ENCODE data around the gene MGAT2. TPM values are rescaled to one million over a fixed set of nuclear protein-coding genes. Genes with fewer than 3 reads are reported as not detected.
A peak's percentile ranks its signal among the peaks of the same experiment; 100 is the strongest.

MGAT2 gene
- total and polyA plus RNA-seq, 9 of the 15 experiments (the other 6 are each of a cell fraction or from before 2014, with no cell fraction given), result 0.03 to 33.3 (median 24.6) TPM; not detected in 1

GRCh38 chr14:49620182-49621113, at the start of gene MGAT2, which contains the start of gene RPL36AL (continued):
- TF ChIP-seq MGA (IDR thresholded peaks at IDR 0.05) (0 out of 2 replicates have a peak, but pooled peaks have one; percentile 31), HDAC1 (IDR thresholded peaks at IDR 0.05) (peak in 1 of 2 experiments; percentile 29; a peak in 1 of 4 replicates), ZNF263 (CRISPR knock-in tag; IDR thresholded peaks at IDR 0.05; ENCODE audit: borderline replicate concordance) (no peak), SIN3A (IDR thresholded peaks at IDR 0.05; ENCODE audit: borderline replicate concordance in 2 of 2, control insufficient read depth in 1 of 2, low read depth in 2 of 2, low read length in 2 of 2) (peak; percentile 59 to 62; a peak in 2 of 4 replicates), MAZ (CRISPR knock-in tag; conservative IDR thresholded peaks at IDR 0.05 in 1 of 2, IDR thresholded peaks at IDR 0.05 in 1 of 2) (peak; percentile 40 to 41; a peak in 2 of 4 replicates), ZBTB7A (IDR thresholded peaks at IDR 0.05; ENCODE audit: borderline replicate concordance, control insufficient read depth, low read depth, low read length) (no peak; the same call in 1 of the 2 replicates), PBX2 (CRISPR knock-in tag; IDR thresholded peaks at IDR 0.05; ENCODE audit: low read depth) (peak; percentile 94), PBX2 (tag; conservative IDR thresholded peaks at IDR 0.05; ENCODE audit: low read depth) (peak; percentile 97), SP1 (CRISPR knock-in tag; IDR thresholded peaks at IDR 0.05) (0 out of 2 replicates have a peak, but pooled peaks have one; percentile 17)

All from K562 (cell line).